GM18511 (cell line): ENCODE measurements around the gene SYT17.
A peak's percentile ranks its signal among the peaks of the same experiment; 100 is the strongest.
"Not testable (repeated sequence)": the region's sequence is repeated elsewhere in the genome, so short reads cannot be mapped to it uniquely, and the experiment has no call there.

Experiments
- ATAC-seq: cut with Tn5 transposase; IDR thresholded peaks from one replicate; pipeline ENCODE4 v1.9.1; 2021; ENCODE audit warnings: mild to moderate bottlenecking, moderate library complexity; ENCODE audit not compliant: unreplicated experiment

Gene SYT17

GRCh38 chr16:19173059-19173458 lies 5.0 kb downstream of the SYT17 start:
- no peak for ATAC-seq

- ATAC-seq = no peak
Observed at GRCh38 chr16:19173649-19174383, 5.8 kb downstream of the SYT17 start.

GRCh38 chr16:19174478-19174877 lies 6.4 kb downstream of the SYT17 start:
- no peak for ATAC-seq

GRCh38 chr16:19175492-19176262 lies 7.6 kb downstream of the SYT17 start:
- ATAC-seq = no peak

GRCh38 chr16:19177111-19177739 lies 9.2 kb downstream of the SYT17 start:
- ATAC-seq = no peak

- ATAC-seq = no peak
Observed at GRCh38 chr16:19179546-19180490, 11.8 kb downstream of the SYT17 start.

GRCh38 chr16:19180741-19181140 lies 12.7 kb downstream of the SYT17 start:
- no peak for ATAC-seq

- ATAC-seq = no peak
Observed at GRCh38 chr16:19182481-19182880, 14.4 kb downstream of the SYT17 start.

GRCh38 chr16:19183187-19183586 lies 15.1 kb downstream of the SYT17 start:
- no peak for ATAC-seq

GRCh38 chr16:19184823-19185509 lies 16.9 kb downstream of the SYT17 start:
- no peak for ATAC-seq

GRCh38 chr16:19185510-19185851 lies 17.4 kb downstream of the SYT17 start:
- no peak for ATAC-seq

- no peak for ATAC-seq
Observed at GRCh38 chr16:19186408-19186807, 18.4 kb downstream of the SYT17 start.

- not testable (repeated sequence) for ATAC-seq
Observed at GRCh38 chr16:19187961-19188360, 19.9 kb downstream of the SYT17 start.

- no peak for ATAC-seq
Observed at GRCh38 chr16:19188406-19188805, 20.4 kb downstream of the SYT17 start.

GRCh38 chr16:19192865-19193264 lies 24.8 kb downstream of the SYT17 start:
- no peak for ATAC-seq

GRCh38 chr16:19196871-19197270 lies 28.8 kb downstream of the SYT17 start:
- ATAC-seq = no peak

- no peak for ATAC-seq
Observed at GRCh38 chr16:19203374-19203966, 35.4 kb downstream of the SYT17 start.

- ATAC-seq = peak; percentile 76
Observed at GRCh38 chr16:19210280-19210924, 42.4 kb downstream of the SYT17 start.

- ATAC-seq = peak; percentile 70
Observed at GRCh38 chr16:19210968-19211367, 42.9 kb downstream of the SYT17 start.
